Liver (tissue), 3 donors: ENCODE data around the gene KLHL42.
A peak's percentile ranks its signal among the peaks of the same experiment; 100 is the strongest.

Source experiments
- CTCF ChIP-seq: fragments of 150-350 bp; IDR thresholded peaks from 2 replicates; pipeline ENCODE4 v1.5.1; 2017; ENCODE audit warnings: improper control_type of control experiment, low read depth, low read length; ENCODE audit not compliant: missing input control
- EGR1 ChIP-seq, 2 donors: IDR thresholded peaks; 2 replicates each; pipeline ENCODE4 v1.6.1; 2016 to 2018; ENCODE audit warnings: antibody characterized with exemption in 2 of 2, low read depth in 2 of 2
- RAD21 ChIP-seq, 2 donors: IDR thresholded peaks; 2 replicates each; pipeline ENCODE4 v1.6.1; 2016; ENCODE audit warnings: antibody characterized with exemption in 2 of 2, mild to moderate bottlenecking in 2 of 2
- SP1 ChIP-seq: IDR thresholded peaks from 2 replicates; pipeline ENCODE4 v1.6.1; 2018; ENCODE audit warnings: antibody characterized with exemption, mild to moderate bottlenecking
- TAF1 ChIP-seq: conservative IDR thresholded peaks from 2 replicates; pipeline ENCODE4 v1.6.1; 2016; ENCODE audit warnings: antibody characterized with exemption, mild to moderate bottlenecking
- ZBTB33 ChIP-seq: IDR thresholded peaks from 2 replicates; pipeline ENCODE4 v1.6.1; 2016; ENCODE audit warnings: antibody characterized with exemption
- donor health status: healthy.
- donor health status: healthy.

GRCh38 chr12:27733052-27733656 is 46.9 kb upstream of the KLHL42 start:
- TF ChIP-seq SP1 (no peak), TAF1 (no peak), CTCF (peak; percentile 93), ZBTB33 (no peak), RAD21 (IDR thresholded peaks at IDR 0.05) (peak; percentile 94 to 95), EGR1 (IDR thresholded peaks at IDR 0.05; ENCODE audit: low read depth in 2 of 2) (no peak)
